ENCODE data around the gene LPCAT1. TPM values are rescaled to one million over a fixed set of nuclear protein-coding genes. Genes with fewer than 3 reads are reported as not detected.
"Not testable (repeated sequence)": the region's sequence is repeated elsewhere in the genome, so short reads cannot be mapped to it uniquely, and the experiment has no call there.

Gene LPCAT1
- total RNA-seq, 2 donors from 2014 or later: 17.5 to 22.7 TPM

DNA sequence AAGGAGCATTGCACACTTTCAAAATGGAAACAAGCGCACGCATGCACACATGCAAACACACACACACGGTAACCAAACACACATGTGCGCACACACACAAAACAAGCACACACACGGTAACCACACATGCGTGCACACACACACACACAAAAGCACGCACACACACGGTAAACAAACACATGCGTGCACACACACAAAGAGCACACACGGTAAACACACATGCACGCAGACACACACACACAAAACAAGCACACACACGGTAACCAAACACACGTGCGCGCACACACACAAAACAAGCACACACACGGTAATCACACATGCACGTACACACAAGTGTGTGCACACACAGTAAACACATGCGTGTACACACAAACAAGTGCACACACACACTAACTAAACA lies 59.2 kb downstream of the LPCAT1 start:
- intact Hi-C loops (cut with DNase I): no loop called here
- ATAC-seq: no peak
- no peak for DNase-seq

DNA sequence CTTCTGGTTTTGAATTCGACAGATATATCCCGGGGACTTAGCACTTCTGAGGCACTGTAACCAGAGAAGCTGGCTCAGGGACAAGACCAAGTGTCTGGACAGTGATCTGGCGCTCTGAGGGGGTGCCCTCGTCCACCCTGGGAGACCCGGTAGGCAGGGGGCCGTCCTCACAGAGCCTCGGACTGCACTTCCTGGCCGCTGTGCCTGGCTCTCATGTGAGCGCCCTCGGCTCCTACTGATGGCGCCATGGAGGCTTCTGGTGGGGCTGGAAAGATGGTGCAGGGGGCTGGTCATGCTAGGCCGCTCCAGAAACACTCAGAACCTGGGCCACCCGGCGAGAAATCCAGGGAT lies 59.7 kb downstream of the LPCAT1 start:
- intact Hi-C loops (cut with DNase I): no loop called here
- no peak for DNase-seq
- no peak for ATAC-seq

DNA sequence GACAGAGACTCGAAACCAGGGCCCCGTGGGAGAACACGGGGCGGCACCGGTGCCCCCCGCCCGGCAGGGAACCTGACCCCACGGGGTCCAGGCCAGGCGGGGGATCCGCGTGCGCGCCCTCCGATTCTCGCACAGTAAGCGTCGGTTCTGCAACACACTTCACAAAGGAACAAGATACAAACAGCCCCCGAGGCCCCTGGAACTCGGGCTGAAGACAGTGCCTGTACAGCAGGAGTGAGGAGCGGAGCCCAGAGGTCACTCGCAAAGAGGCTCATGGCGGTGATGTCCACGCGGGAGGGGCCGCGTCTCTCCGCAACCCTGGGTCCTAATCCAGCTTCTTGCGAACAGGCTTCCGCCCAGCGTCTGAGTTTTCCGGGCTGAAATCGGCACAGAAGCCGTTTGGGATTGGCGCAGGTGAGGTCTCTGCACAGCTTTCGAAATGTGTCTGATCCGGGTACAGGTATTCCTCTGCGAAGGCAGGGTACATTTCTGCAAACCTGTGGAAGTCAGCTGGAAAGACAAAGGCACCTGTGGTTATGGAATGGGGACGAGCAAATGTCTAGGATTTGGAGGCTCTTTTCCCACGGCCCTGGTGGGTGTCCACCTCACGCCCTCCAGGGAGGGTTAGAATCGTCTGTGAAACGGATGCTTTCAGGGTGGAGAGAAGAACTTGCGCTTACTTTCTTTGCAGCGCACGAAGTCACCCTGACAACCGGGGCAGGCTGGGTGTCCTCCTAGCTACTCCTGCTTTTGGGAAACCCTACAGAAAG lies 60.2 kb downstream of the LPCAT1 start:
- ATAC-seq (no peak), DNase-seq (no peak)
- intact Hi-C loops (cut with DNase I): no loop called here

DNA sequence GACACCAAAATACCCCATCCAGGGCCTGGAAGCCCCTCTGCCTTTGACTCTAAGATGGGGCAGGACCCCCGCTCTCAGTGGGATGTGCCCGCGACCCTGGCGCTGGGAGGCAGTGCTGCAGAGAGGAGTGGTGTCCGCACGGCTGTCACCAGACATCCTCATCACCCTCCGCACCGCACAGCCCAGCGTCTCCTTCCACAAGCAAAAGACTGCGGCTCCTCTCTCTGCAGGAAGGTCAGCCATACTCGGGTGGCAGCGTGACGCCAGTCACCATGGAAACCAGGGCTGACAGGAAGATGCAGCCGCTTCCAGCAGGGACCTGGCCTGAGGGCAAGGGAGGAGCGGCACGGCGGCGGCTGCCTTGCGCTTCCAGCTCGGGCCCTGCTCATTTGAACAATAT lies 61.4 kb downstream of the LPCAT1 start:
- intact Hi-C loops (cut with DNase I): no loop called here

DNA sequence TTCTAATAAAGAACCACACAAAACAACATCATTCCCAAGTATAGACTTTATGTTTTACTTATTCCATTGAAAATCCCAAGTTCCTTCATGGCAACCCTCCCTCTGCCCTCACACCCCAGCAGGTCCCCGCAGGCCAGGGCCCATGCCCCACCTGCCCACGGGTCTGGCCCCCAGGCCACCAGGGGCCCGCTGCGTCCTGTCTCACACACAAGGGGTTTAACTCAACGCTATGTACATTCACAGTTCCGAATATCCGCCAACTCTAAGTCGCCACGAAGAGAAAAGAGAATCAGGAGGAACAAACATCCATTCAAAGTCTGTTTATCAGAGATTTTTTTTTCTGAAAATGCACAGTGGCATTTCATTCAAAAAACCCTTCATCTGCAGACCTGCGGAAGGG lies 62.4 kb downstream of the LPCAT1 start:
- intact Hi-C loops (cut with DNase I): no loop called here
- DNase-seq (no peak), ATAC-seq (no peak)

More for the DNA sequence above, 61.4 kb downstream of the LPCAT1 start:
- DNase-seq: no peak
- ATAC-seq: no peak

DNA sequence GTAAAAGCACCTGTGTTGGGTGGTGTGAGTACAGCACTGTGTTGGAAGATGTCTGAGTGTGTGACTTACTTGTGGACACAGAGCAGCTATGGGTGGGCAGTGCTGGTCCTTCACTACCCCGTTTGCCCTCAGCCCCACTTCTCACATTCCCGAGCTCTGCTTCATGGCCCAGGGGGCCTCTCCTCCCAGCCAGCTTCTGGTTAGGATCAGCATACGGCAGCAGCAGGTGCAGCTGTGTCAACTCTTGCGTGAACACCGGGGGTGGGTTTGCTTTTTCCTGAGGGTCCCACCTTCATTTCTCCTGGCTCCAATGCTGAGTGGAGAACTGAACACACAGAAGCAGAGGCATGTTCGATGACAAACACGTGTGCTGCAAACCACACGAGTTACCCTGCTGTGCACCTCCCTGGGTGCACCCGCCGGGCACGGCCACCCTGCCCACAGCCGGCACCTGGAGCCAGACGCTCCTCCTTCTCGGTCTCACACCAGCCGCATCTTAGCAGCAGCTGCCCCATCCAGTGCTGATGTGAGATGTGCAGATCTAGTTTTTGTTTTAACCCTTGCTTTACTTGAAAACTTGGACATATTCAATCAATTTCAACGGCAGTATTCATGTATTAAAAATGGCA lies 63.6 kb downstream of the LPCAT1 start:
- no peak for DNase-seq
- intact Hi-C loops (cut with DNase I): no loop called here
- no peak for ATAC-seq

DNA sequence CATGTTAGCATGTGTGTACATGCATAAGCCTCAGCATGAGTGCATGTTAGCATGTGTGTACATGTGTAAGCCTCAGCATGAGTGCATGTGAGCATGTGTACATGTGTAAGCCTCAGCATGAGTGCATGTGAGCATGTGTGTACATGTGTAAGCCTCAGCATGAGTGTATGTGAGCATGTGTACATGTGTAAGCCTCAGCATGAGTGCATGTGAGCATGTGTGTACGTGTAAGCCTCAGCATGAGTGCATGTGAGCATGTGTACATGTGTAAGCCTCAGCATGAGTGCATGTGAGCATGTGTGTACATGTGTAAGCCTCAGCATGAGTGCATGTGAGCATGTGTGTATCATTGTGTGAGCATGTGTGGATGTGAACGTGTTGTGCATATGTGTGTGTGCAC lies 64.3 kb downstream of the LPCAT1 start:
- DNase-seq; ATAC-seq; intact Hi-C loops (cut with DNase I): not testable (repeated sequence)

DNA sequence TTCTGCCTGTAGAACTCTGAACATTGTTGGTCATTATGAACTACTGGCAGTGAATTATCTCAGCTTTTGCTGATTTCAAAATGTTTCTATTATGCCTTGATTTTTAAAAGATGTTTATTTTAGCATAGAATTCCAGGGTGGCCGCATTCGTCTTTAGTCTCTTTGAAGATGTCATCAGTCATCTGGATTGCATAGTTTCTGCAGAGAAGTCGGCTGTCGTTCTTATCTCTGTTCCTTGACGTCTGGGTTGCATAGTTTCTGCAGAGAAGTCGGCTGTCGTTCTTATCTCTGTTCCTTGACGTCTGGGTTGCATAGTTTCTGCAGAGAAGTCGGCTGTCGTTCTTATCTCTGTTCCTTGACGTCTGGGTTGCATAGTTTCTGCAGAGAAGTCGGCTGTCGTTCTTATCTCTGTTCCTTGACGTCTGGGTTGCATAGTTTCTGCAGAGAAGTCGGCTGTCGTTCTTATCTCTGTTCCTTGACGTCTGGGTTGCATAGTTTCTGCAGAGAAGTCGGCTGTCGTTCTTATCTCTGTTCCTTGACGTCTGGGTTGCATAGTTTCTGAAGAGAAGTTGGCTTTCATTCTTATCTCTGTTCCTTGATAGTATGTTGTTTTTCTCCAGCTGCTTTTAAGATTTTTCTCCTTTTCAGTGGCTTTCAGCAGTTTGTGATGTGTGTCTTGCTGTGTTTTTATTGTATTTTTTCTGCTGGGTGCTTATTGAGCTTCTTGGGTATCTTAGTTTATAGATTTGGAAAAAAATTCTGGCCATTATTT lies 67.5 kb downstream of the LPCAT1 start:
- DNase-seq; ATAC-seq; intact Hi-C loops (cut with DNase I): not testable (repeated sequence)

DNA sequence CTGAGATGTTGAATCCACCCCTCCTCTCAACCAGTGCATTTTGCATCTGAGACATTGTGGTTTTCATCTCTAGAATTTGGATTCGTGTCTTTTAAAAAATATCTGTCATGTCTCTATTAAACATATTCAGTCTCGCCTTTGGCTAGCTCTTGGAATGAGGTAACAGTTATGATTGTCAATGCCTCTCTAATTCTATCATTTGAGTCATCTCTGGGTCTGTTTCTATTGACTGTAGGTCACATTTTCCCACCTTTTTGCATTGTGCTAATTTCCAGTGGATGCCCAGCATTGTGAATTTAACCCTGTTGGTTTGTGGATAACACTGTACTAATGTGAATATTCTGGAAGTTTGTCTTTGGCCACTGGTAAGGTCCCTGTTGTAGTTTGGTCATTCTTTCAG lies 70.1 kb downstream of the LPCAT1 start:
- intact Hi-C loops (cut with DNase I): no loop called here
- no peak for ATAC-seq

DNA sequence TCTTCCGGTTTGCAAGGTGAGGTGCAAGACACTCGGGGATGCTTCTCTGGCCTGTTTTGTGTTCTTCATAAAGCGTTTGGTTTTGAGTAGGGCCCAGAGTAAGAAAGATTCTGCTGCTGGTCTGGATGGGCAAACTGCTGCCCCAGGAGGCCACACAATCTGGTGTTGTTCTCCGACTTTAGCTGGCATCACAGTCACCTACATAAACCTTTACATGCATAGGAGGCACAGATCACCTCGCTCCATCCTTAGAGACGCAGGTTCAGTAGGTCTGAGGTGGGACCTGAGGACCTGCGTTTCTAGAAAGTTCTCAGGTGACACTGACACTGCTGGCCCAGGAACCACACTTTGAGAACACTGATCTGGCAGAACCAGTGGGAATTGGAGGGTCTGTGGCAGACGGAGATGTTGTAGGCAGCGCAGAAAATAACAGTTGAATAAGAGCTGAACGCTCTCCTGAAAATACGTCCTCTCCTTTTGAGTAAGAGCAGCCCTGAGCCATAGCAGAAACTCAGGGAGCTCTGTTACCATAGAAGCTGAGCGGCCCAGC lies 74.6 kb downstream of the LPCAT1 start:
- no peak for ATAC-seq
- DNase-seq: no peak
- intact Hi-C loops (cut with DNase I): no loop called here

More for the DNA sequence above, 70.1 kb downstream of the LPCAT1 start:
- DNase-seq: no peak

DNA sequence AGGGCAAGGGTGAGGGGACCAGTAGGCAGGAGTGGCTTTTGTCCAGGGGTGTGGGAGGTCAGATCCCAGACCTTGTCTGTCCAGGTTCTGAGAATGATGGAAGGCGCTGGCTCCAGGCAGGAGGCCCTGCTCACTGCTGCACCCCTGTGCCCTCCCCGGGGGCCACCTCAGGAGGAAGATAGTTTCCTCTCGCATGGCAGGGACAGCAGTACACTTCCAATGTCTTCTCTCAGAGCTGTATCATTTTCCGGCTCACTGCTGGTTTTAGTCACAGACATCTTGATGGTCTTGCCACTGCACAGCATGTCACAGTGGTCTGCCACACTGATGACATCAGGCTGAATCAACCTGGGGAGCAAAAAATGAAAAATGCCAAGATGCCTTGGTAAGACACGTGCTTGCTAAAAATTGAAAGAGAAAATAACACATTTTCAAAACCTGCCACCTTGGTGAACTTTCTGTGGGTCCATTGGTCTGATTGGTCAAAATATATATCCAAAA lies 75.2 kb downstream of the LPCAT1 start:
- intact Hi-C loops (cut with DNase I): no loop called here
- ATAC-seq (no peak), DNase-seq (no peak)

DNA sequence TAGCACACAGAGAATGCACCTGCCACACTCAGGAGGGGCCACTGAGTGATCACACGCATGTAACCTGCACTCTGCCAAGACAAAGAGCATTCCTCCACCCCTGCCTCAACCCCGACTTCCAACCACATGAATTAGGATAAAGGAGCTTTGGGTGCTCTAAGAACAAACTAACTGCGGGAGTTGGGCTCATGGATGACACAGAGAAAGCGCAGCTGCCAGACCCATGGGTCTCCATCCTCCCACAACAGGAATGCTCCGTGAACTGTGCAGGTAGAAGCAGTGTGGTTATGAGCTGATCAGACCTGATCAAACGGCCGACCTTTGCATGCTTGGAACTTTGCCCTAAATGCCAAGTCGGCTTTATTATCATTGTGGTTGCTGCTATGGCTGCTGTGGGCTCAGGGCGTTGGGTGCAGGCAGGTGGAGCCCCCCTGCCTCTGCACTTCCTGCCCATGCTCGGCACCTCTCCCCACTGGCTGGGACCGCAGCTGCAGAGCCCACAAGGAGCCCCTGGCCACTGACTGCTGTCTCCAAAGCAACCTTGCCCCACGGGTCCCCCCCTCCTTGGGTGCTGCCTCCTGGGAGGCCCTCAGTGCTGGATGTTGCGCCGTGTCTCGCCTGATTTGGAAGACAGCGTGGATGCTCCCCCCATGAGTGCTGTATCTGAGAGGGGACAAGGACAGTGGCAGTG lies 75.9 kb downstream of the LPCAT1 start:
- ATAC-seq: no peak
- intact Hi-C loops (cut with DNase I): no loop called here
- DNase-seq: no peak

DNA sequence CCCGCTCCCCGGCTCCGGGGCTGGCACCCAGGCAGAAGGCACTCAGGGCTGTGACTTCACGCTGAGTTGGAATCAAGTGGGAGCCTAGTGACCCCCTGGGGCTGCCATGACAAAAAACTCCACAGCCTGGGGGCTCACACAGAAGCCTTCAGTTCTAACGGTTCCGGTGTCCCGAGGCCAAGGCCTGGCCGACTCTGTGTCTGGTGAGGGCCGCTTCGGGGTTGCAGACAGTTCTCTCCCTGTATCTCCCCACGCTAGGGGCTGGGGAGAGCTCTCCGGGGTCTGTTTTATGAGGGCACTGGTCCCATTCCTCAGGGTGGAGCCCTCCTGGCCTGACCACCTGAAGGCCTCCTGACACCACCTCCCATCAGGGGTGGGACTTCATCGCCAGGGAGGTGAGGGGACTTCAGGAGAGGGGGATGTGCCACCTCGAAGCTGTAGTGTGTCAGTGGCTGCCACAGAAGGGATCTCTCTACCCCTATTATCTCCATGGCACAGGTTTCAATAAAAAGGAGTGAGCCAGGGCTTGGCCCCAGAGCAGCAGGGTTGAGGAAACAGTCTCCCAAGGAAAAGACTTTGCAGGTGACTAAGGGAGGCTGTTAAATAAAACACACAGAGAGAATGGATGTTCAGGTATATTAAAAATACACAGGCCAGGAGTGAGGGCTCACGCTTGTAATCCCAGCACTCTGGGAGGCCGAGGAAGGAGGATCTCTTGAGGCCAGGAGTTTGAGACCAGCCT lies 77.0 kb downstream of the LPCAT1 start:
- intact Hi-C loops (cut with DNase I): no loop called here
- ATAC-seq: no peak
- no peak for DNase-seq

DNA sequence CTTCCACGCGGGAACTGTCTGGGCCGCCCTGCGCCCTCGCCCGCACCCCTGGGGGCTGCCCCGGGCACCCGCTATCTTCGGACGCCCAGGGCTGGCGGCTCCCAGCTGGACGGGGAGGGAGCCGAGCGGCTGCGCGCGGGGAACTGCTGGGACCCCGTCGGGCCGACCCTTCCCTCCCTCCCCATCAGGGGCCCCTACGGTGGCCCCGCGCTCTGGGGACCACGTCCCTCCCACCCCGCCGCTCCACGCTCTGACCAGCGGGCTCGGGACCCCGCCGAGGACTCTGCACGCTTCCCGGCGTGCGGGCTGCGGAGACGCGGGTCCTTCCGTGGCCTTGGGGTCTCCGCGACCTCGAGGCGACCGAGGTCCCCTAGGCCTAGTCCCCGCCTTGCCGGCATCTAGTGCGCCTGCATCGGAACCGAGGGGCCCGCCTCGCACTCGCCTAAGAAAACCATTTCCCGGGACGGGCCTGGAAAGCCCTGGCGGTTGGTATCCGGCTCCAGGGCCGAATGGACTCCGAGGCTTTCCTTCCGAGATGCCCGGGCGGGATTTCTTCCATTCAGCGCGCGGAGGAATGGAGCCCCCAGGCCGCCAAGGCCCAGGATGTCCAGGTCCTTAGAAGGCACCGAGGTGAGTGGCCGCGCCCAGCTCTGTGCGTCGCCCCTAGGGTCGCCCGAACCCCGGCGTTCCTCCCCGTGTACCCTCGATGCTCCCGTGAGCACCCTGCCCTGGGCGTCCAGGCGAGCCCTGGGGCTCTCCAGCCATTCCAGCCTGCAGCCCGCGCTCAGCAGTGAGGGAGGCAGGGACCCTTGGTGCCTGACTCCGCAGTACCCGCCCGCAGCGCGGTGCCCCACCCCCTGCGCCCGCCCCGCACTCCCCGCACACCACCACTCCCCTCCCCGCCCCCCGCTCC lies 77.8 kb downstream of the LPCAT1 start:
- peak in 1 of 2 donors; percentile 9 for ATAC-seq
- intact Hi-C loops (cut with DNase I): no loop called here
- DNase-seq: no peak

DNA sequence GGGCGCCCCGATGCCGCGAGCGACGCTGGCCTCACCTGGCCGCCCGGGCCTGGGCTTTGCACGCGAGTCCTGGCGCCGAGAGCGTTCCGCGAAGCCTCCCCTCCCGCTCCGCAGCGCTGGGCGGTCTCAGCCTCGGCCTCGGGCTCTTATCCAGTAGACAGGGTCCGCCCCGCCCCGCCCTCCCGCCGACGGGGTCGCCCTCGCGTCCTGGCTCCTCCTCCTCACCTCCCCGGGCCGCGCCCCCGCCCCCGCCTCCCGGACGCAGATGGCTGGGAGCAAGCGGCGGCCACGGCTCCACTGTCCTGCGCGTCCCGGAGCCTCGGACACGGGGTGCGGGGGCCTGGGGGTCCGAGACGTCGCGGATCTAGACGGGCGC lies 78.5 kb downstream of the LPCAT1 start, which contains the start of gene SLC6A3:
SLC6A3 (minus strand) TSS at position 128 of the 376 bp plus-strand sequence. CDS start 2,243 bp downstream, outside the sequence.
- peak; percentile 54 for DNase-seq
- intact Hi-C loops (cut with DNase I): no loop called here
- ATAC-seq: peak; percentile 19 to 80

DNA sequence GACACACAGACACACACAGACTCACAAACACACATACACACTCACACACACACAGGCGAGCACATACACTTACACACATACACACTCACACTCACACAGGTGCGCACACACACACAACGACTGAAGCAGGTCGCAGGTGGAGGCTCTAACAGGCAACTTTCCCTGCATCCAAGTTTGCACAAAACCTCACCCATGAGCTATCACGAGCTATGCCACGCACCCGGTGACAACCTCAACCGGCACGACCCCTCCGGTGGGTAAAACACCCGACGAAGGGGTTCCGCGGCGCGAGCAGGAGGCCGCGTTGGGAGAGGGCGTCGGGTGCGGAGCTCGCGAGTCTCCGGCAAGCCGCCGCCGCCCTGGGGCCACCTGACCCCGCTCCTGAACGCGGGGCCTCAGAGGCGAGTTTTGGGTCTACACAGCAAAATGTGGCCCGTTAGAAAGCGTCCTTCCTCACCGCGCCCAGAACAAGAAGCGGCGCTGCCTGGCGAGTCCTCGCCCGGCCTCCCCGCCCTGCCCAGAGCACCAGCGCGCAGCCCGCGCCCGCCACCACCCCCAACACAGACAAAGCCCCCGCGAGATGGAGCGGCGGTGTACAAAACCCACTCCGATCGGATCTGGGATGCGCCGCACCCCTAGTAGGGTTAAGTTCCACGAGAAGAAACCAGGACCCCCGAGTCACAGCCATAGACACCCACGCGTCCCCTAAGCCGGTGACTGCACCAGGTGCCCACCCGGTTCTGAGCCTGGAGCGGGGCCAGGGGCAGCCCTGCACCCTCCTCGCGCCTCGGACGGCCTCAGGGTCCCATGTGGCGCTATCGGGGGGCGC lies 79.2 kb downstream of the LPCAT1 start:
- intact Hi-C loops (cut with DNase I): no loop called here
- ATAC-seq (no peak), DNase-seq (no peak)

DNA sequence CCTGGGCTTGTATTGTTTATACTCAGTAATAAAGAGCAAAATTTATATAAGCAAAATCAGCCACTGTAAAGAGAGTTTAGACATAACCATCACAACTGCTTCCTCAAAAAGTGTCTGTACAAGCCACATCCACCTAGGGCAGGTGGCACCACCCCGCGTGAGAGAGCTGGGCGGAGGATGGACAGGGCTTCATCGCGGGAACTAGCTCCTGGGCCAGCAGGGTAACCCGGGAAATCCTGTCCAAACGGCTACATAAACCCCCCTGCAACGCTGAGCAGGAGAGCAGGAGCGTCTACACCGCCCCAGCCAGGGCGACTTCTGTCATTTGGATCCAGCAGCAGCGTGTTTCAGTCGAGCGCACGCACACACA lies 79.8 kb downstream of the LPCAT1 start:
- intact Hi-C loops (cut with DNase I): no loop called here
- ATAC-seq (no peak), DNase-seq (no peak)

All from left cardiac atrium (tissue), 4 donors.